HL-60/S4 (cell line): ENCODE data around the gene SETDB1.
"Not testable (repeated sequence)": the region's sequence is repeated elsewhere in the genome, so short reads cannot be mapped to it uniquely, and the experiment has no call there.

Experiments
- in situ Hi-C: fragments of 300-500 bp; cut with MboI; formaldehyde crosslinking; loops from 2 replicates; pipeline ENCODE4 v1.14.3; 2022; ENCODE audit warnings: low sequenced_read_pairs

Gene SETDB1

GRCh38 chr1:150926097-150926741 is at the start of gene SETDB1:
SETDB1 (plus strand) TSS chr1:150926363; CDS start chr1:150927715, 1,352 bp downstream.
- in situ Hi-C loops, result no loop called here

- in situ Hi-C loops, result not testable (repeated sequence)
These were observed 47.2 kb upstream of the SETDB1 start for GRCh38 chr1:150878931-150879330.

- in situ Hi-C loops, result no loop called here
These were observed 44.7 kb upstream of the SETDB1 start for GRCh38 chr1:150881331-150882070.

- in situ Hi-C loops, result not testable (repeated sequence)
These were observed 43.0 kb upstream of the SETDB1 start for GRCh38 chr1:150883121-150883520.

GRCh38 chr1:150887018-150887417 is 39.1 kb upstream of the SETDB1 start, which contains the start of gene CTXND2:
CTXND2 (plus strand) TSS chr1:150887136; CDS start chr1:150912315, 25,179 bp downstream.
- in situ Hi-C loops, result no loop called here

- in situ Hi-C loops, result no loop called here
These were observed 37.4 kb upstream of the SETDB1 start for GRCh38 chr1:150888727-150889126.

- in situ Hi-C loops, result no loop called here
These were observed 36.1 kb upstream of the SETDB1 start for GRCh38 chr1:150890033-150890416.

GRCh38 chr1:150893336-150893913 is 32.7 kb upstream of the SETDB1 start:
- in situ Hi-C loops, result no loop called here

- in situ Hi-C loops, result no loop called here
These were observed 30.5 kb upstream of the SETDB1 start for GRCh38 chr1:150895618-150896017.

- in situ Hi-C loops, result not testable (repeated sequence)
These were observed 26.4 kb upstream of the SETDB1 start for GRCh38 chr1:150899795-150900194.

GRCh38 chr1:150902346-150902745 is 23.8 kb upstream of the SETDB1 start:
- in situ Hi-C loops, result no loop called here

- in situ Hi-C loops, result no loop called here
These were observed 23.4 kb upstream of the SETDB1 start for GRCh38 chr1:150902751-150903150.

- in situ Hi-C loops, result no loop called here
These were observed 20.9 kb upstream of the SETDB1 start for GRCh38 chr1:150905301-150905700.

- in situ Hi-C loops, result no loop called here
These were observed 19.8 kb upstream of the SETDB1 start for GRCh38 chr1:150906329-150906728.

- in situ Hi-C loops, result no loop called here
These were observed 19.4 kb upstream of the SETDB1 start for GRCh38 chr1:150906813-150907212.

GRCh38 chr1:150909585-150910180 is 16.5 kb upstream of the SETDB1 start:
- in situ Hi-C loops, result no loop called here

GRCh38 chr1:150912623-150913022 is 13.5 kb upstream of the SETDB1 start:
- in situ Hi-C loops, result no loop called here

GRCh38 chr1:150917387-150917786 is 8.8 kb upstream of the SETDB1 start:
- in situ Hi-C loops, result no loop called here

GRCh38 chr1:150922519-150922975 is 3.6 kb upstream of the SETDB1 start:
- in situ Hi-C loops, result no loop called here

GRCh38 chr1:150925080-150925479 is 1.1 kb upstream of the SETDB1 start:
- in situ Hi-C loops, result no loop called here

GRCh38 chr1:150927624-150928023 is 1.5 kb downstream of the SETDB1 start:
- in situ Hi-C loops, result no loop called here
